IPS-20b (cell line): ENCODE results near the gene FBXO10.
"Not testable (repeated sequence)": the region's sequence is repeated elsewhere in the genome, so short reads cannot be mapped to it uniquely, and the experiment has no call there.

Source experiments
- H3K27ac ChIP-seq: one replicate; pipeline ENCODE4 v1.5.1; 2013; ENCODE audit warnings: low read length
- H3K27me3 ChIP-seq: 2 replicates; pipeline ENCODE4 v1.6.1; 2013; ENCODE audit warnings: mild to moderate bottlenecking, low read length, inconsistent platforms; ENCODE audit not compliant: insufficient read depth
- H3K36me3 ChIP-seq: 2 replicates; pipeline ENCODE4 v1.6.1; 2013; ENCODE audit warnings: low read depth, mild to moderate bottlenecking, inconsistent platforms, low read length, moderate library complexity; ENCODE audit not compliant: insufficient read depth
- H3K4me1 ChIP-seq: 2 replicates; pipeline ENCODE4 v1.6.1; 2013; ENCODE audit warnings: mild to moderate bottlenecking, control low read depth, inconsistent platforms, low read length, moderate library complexity; ENCODE audit not compliant: insufficient read depth
- H3K4me3 ChIP-seq: 2 replicates; pipeline ENCODE4 v1.5.1; 2013; ENCODE audit warnings: mild to moderate bottlenecking, low read length, inconsistent platforms
- H3K9ac ChIP-seq: 2 replicates; pipeline ENCODE4 v1.6.1; 2013; ENCODE audit warnings: low read depth, mild to moderate bottlenecking, inconsistent platforms, low read length, moderate library complexity
- H3K9me3 ChIP-seq: 2 replicates; pipeline ENCODE4 v1.6.1; 2013; ENCODE audit warnings: mild to moderate bottlenecking, low read depth, low read length, inconsistent platforms; ENCODE audit not compliant: insufficient read depth

FBXO10 gene

DNA sequence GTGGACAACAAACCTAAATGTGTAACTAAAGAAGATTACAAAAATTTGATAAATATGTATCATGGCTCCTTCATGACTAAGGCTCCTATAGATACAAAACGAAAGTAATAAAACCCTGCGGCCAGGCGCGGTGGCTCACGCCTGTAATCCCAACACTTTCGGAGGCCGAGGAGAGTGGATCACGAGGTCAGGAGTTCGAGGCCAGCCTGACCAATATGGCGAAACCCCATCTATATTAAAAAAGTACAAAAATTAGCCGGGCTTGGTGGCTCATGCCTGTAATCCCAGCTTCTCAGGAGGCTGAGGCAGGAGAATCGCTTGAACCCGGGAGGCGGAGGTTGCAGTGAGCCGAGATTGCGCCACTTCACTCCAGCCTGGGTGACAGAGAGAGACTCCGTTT is 108.7 kb downstream of the FBXO10 start:
- not testable (repeated sequence) for H3K4me3 ChIP-seq, H3K27me3 ChIP-seq, H3K9me3 ChIP-seq, H3K27ac ChIP-seq, H3K36me3 ChIP-seq, H3K9ac ChIP-seq
- peaks cover 16% of the 10 kb centered on the region for H3K4me1 ChIP-seq

DNA sequence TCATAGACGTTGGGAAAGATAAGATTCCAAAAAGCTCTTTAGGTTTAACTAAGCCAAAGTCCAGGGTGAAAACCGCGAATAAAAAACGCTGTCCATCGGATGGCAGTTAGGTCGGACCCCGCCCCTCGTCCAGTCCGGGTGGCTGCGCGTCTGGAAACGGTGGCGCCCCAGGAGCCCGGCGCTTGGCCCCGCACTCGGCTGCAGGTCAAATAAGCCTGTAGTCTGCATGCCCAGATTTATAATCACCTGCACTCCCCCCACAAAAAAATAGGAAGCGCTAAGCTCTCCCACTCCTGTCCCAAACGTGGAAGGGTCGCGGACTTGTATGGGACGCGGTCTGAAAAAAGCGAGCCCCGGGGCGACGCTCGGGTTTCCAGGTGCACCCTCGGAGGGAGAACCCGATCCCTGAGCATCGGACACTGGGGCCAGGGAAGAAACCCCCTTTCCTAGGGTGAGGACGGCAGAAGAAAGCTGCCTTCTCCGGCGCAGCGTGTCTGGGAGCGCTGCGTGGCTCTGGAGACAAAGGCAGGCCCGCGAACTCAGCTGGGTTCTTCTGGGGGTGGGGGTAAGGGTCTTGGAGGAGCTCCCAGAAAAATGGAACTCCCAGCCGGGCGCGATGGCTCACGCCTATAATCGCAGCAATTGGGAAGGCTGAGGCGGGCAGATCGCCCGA is 110.0 kb downstream of the FBXO10 start:
- Histone ChIP-seq H3K27me3 (no peaks in the 10 kb centered on the region), H3K27ac (peak overlapping the region; percentile 84), H3K9ac (peak overlapping the region; percentile 99), H3K9me3 (no peaks in the 10 kb centered on the region), H3K36me3 (no peaks in the 10 kb centered on the region), H3K4me3 (peak overlapping the region; percentile 84), H3K4me1 (peaks cover 12% of the 10 kb centered on the region)

DNA sequence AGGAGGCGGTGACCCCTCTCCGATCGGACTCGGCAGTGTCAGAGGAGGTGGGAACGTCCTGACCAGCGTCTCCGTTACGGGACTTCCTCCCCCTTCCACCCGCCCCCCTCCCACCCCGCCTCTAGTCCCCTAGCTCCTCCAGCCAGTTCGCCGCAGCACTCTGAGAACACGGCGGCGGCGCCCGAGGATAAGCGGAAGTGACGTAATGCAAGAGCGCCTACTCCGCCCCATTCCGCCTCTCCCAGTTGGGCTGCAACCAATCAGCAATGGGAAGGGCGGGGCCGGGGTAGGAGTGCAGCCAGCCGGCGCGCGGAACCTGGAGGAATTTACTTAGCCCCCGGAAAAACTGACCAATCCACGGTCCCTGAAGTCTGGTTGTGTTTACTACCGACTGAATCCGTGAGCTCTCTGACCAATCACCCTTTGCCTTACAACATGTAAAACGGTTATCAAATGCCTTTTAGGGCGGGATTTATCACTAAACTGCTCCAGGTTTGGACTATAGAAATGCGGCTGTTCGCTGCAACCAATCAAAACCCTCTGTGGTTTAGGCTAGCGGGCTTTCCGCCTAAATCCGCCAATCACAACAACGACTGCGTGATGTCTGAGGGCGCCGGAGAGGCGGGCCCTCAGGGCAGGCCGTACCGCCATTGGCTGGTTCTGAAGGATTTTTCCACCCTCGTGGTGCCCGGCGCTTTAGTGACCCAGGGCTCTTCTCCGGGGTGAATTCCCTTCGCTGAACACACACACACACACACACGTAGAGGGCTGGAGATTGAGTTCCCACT is 110.7 kb downstream of the FBXO10 start, which contains the start of gene ZBTB5:
TSS of gene ZBTB5 (minus strand) at position 202 of the 788 bp plus-strand sequence. CDS start 22,899 bp downstream, outside the sequence.
- Histone ChIP-seq H3K27ac (peak within 1 kb of the TSS; percentile 92), H3K9me3 (no peaks in the 10 kb centered on the region), H3K36me3 (no peaks in the 10 kb centered on the region), H3K9ac (peak within 1 kb of the TSS; percentile 99), H3K27me3 (no peaks in the 10 kb centered on the region), H3K4me1 (peaks cover 9% of the 10 kb centered on the region), H3K4me3 (peak within 1 kb of the TSS; percentile 84)

DNA sequence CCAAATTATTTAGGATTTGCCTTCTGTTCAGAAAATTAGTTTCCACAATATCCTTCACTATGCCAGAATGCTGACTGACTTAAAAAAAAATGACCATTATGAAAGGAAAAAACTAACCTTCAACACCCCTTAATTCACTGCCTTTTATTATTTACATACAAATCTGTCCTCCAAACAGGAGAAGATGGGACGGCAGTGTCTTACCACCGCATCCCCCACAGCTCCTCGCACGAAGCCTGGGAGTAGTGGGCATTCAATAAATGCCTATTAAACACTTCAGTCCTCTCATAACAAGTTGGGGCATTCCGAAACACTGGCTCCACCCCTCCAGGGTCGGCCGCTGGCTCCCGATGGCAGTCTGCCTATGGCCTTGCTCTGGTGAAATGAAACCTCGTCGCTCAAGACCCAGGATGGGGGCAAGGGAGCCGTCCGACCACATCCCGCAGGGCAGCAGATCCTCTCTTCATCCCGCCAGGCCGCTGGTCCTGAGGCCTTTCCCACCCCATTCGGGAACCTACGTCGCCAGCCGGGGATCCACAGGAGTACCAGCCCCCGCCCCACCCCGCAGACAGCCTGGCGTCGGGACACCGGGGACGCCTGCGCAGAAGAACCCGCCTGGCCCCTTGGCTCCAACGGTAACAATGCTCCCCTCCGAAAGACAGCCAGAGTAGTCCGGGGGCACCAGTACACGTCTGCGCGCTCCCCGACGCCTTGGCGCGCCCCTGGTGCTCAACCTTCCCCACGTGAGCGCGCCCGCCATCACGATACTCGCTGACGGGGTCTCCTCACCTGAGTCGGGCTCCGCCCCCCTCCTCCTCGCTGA is 111.5 kb downstream of the FBXO10 start:
- Histone ChIP-seq H3K9ac (peak overlapping the region; percentile 90), H3K36me3 (no peaks in the 10 kb centered on the region), H3K4me1 (peaks cover 9% of the 10 kb centered on the region), H3K27me3 (no peaks in the 10 kb centered on the region), H3K27ac (peak overlapping the region; percentile 92), H3K9me3 (no peaks in the 10 kb centered on the region), H3K4me3 (peak overlapping the region; percentile 84)

DNA sequence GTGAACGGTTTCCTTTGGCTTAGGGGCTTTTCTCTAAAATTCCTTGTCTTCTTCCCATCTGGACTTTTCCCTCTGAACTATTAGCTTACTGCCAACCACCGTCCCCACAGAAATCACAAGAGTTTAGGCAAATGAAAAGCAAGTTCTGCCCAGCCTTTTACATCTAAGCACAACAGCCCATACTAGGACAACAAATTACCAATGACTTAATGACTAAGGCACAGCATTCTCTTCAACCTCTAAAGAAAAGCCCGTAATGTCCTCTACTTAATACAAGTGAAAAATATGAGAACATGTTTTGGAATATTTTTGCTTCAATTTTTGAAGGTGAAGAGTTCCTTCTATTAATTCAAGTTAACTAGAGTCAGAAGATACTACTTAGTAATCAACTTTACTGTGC is 112.2 kb downstream of the FBXO10 start:
- H3K4me1 ChIP-seq: peaks cover 9% of the 10 kb centered on the region
- H3K36me3 ChIP-seq: no peaks in the 10 kb centered on the region
- H3K9ac ChIP-seq: peak overlapping the region; percentile 90; the same call in 1 of the 2 replicates
- H3K9me3 ChIP-seq: no peaks in the 10 kb centered on the region
- peak overlapping the region; percentile 84 for H3K4me3 ChIP-seq
- H3K27me3 ChIP-seq: no peaks in the 10 kb centered on the region
- H3K27ac ChIP-seq: peak overlapping the region; percentile 92
